ENCODE measurements around the gene FAM200B. TPM values are rescaled to one million over a fixed set of nuclear protein-coding genes. Genes with fewer than 3 reads are reported as not detected.

Gene FAM200B
- polyA plus RNA-seq, 1 donor (not counting 4 experiments of a cell fraction or from before 2014, with no cell fraction given): 36.6 TPM

- dilution Hi-C loops (cut with MboI; ENCODE audit: extremely low pct_ligation_motif_present, low sequenced_read_pairs): no loop called here
- TF ChIP-seq, protein P1, sequence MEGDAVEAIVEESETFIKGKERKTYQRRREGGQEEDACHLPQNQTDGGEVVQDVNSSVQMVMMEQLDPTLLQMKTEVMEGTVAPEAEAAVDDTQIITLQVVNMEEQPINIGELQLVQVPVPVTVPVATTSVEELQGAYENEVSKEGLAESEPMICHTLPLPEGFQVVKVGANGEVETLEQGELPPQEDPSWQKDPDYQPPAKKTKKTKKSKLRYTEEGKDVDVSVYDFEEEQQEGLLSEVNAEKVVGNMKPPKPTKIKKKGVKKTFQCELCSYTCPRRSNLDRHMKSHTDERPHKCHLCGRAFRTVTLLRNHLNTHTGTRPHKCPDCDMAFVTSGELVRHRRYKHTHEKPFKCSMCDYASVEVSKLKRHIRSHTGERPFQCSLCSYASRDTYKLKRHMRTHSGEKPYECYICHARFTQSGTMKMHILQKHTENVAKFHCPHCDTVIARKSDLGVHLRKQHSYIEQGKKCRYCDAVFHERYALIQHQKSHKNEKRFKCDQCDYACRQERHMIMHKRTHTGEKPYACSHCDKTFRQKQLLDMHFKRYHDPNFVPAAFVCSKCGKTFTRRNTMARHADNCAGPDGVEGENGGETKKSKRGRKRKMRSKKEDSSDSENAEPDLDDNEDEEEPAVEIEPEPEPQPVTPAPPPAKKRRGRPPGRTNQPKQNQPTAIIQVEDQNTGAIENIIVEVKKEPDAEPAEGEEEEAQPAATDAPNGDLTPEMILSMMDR (optimal IDR thresholded peaks at IDR 0.05 in 1 of 3, IDR thresholded peaks at IDR 0.05 in 1 of 3, conservative IDR thresholded peaks at IDR 0.05 in 1 of 3; ENCODE audit: extremely low read depth in 1 of 3, insufficient read depth in 2 of 3, low read length in 3 of 3): no peak
- TF ChIP-seq EZH2 (IDR thresholded peaks at IDR 0.05; ENCODE audit: low read length): no peak
- Histone ChIP-seq H3K9ac (ENCODE audit: control insufficient read depth, extremely low read depth, insufficient read depth, low read length) (no peak overlapping the region), H3K9me3 (ENCODE audit: control insufficient read depth, low read depth, low read length) (no peaks in the 10 kb centered on the region), H3K36me3 (ENCODE audit: control insufficient read depth in 2 of 2, extremely low read depth in 1 of 2, insufficient read depth in 2 of 2, low read length in 2 of 2) (peaks cover 0 to 2% of the 10 kb centered on the region in 2 experiments), H3K79me2 (ENCODE audit: control insufficient read depth, insufficient read depth, low read length) (peaks cover 17% of the 10 kb centered on the region), H3K27me3 (ENCODE audit: control insufficient read depth, extremely low read depth, insufficient read depth, low read length) (no peaks in the 10 kb centered on the region), H3K27ac (ENCODE audit: control insufficient read depth, insufficient read depth, low read length) (no peak overlapping the region), H3K4me2 (ENCODE audit: control insufficient read depth, extremely low read depth, insufficient read depth, low read depth, low read length) (no peak overlapping the region), H3K4me3 (ENCODE audit: control insufficient read depth in 2 of 3, extremely low read depth in 1 of 3, insufficient read depth in 2 of 3, low read depth in 1 of 3, low read length in 3 of 3) (no peak overlapping the region), H4K20me1 (ENCODE audit: control insufficient read depth, extremely low read depth, insufficient read depth, low read length) (no peaks in the 10 kb centered on the region), H3K9me1 (ENCODE audit: control insufficient read depth, extremely low read depth, insufficient read depth, low read length) (no peaks in the 10 kb centered on the region), H2AFZ (ENCODE audit: control insufficient read depth, low read length) (no peak overlapping the region), H3K4me1 (ENCODE audit: control insufficient read depth, extremely low read depth, insufficient read depth, low read length) (peaks cover 17% of the 10 kb centered on the region)
- DNase-seq (ENCODE audit: low read depth, low spot score) (no peak), FAIRE-seq (no peak)
These were observed 23.4 kb upstream of the FAM200B start for GRCh38 chr4:15658136-15658770.

DNA sequence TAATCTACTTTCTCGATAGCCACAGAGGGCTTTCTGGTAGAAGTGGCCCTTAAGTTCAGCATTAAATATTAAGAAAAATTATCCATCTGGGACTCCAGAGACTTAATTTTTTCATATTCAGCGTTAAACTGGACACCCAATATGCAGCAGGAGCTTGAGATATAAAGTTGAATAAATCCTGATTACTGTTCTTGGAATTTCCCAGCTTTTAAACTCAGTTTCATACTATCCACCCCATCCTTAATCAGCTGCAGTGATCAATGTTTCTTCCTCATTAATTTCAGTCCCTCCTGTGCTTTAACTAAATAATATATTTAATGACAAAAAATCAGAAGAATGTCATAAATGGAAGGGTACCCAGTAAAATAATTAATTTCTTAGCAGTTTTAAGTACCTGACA, 22.8 kb upstream of the FAM200B start:
- no peaks in the 10 kb centered on the region for H3K9me1 ChIP-seq (ENCODE audit: control insufficient read depth, extremely low read depth, insufficient read depth, low read length)
- no peaks in the 10 kb centered on the region for H3K27me3 ChIP-seq (ENCODE audit: control insufficient read depth, extremely low read depth, insufficient read depth, low read length)
- TF ChIP-seq EZH2 (IDR thresholded peaks at IDR 0.05; ENCODE audit: low read length): no peak
- TF ChIP-seq, protein P1 (optimal IDR thresholded peaks at IDR 0.05 in 1 of 3, IDR thresholded peaks at IDR 0.05 in 1 of 3, conservative IDR thresholded peaks at IDR 0.05 in 1 of 3; ENCODE audit: extremely low read depth in 1 of 3, insufficient read depth in 2 of 3, low read length in 3 of 3): no peak
- no peak overlapping the region for H3K4me3 ChIP-seq (ENCODE audit: control insufficient read depth in 2 of 3, extremely low read depth in 1 of 3, insufficient read depth in 2 of 3, low read depth in 1 of 3, low read length in 3 of 3)
- no peak for FAIRE-seq
- peaks cover 0 to 2% of the 10 kb centered on the region in 2 experiments for H3K36me3 ChIP-seq (ENCODE audit: control insufficient read depth in 2 of 2, extremely low read depth in 1 of 2, insufficient read depth in 2 of 2, low read length in 2 of 2)
- no peak overlapping the region for H3K27ac ChIP-seq (ENCODE audit: control insufficient read depth, insufficient read depth, low read length)
- H2AFZ ChIP-seq (ENCODE audit: control insufficient read depth, low read length): no peak overlapping the region
- H3K4me2 ChIP-seq (ENCODE audit: control insufficient read depth, extremely low read depth, insufficient read depth, low read depth, low read length): no peak overlapping the region
- no peaks in the 10 kb centered on the region for H4K20me1 ChIP-seq (ENCODE audit: control insufficient read depth, extremely low read depth, insufficient read depth, low read length)
- no peak for DNase-seq (ENCODE audit: low read depth, low spot score)
- dilution Hi-C loops (cut with MboI; ENCODE audit: extremely low pct_ligation_motif_present, low sequenced_read_pairs): no loop called here
- H3K9me3 ChIP-seq (ENCODE audit: control insufficient read depth, low read depth, low read length): no peaks in the 10 kb centered on the region
- H3K4me1 ChIP-seq (ENCODE audit: control insufficient read depth, extremely low read depth, insufficient read depth, low read length): peaks cover 17% of the 10 kb centered on the region
- peaks cover 14% of the 10 kb centered on the region for H3K79me2 ChIP-seq (ENCODE audit: control insufficient read depth, insufficient read depth, low read length)
- H3K9ac ChIP-seq (ENCODE audit: control insufficient read depth, extremely low read depth, insufficient read depth, low read length): no peak overlapping the region

All from keratinocyte (primary cell).